Parathyroid adenoma (tissue), 2 donors: ENCODE data around the gene REEP5.
A peak's percentile ranks its signal among the peaks of the same experiment; 100 is the strongest.

ENCODE experiments used
- H2AFZ ChIP-seq: fragments of 300-600 bp; sonication (generic); one replicate; pipeline ENCODE4 v1.7.0; 2017; ENCODE audit warnings: antibody characterized with exemption, mild to moderate bottlenecking
- H3K27ac ChIP-seq: fragments of 300-600 bp; sonication (generic); one replicate; pipeline ENCODE4 v1.7.0; 2017
- H3K27me3 ChIP-seq: fragments of 300-600 bp; sonication (generic); one replicate; pipeline ENCODE4 v1.7.0; 2017; ENCODE audit warnings: low read length; ENCODE audit not compliant: control insufficient read depth, insufficient read depth
- H3K36me3 ChIP-seq: fragments of 300-600 bp; sonication (generic); one replicate; pipeline ENCODE4 v1.7.0; 2017; ENCODE audit warnings: low read length; ENCODE audit not compliant: control insufficient read depth, insufficient read depth
- H3K4me1 ChIP-seq: fragments of 300-600 bp; sonication (generic); one replicate; pipeline ENCODE4 v1.7.0; 2017; ENCODE audit warnings: control low read depth
- H3K4me2 ChIP-seq: fragments of 300-600 bp; sonication (generic); one replicate; pipeline ENCODE4 v1.7.0; 2017; ENCODE audit warnings: low read length
- H3K4me3 ChIP-seq: fragments of 300-600 bp; sonication (generic); one replicate; pipeline ENCODE4 v1.7.0; 2017; ENCODE audit warnings: low read depth, low read length
- H3K79me2 ChIP-seq: fragments of 300-600 bp; sonication (generic); one replicate; pipeline ENCODE4 v1.7.0; 2017; ENCODE audit warnings: control low read depth
- H3K9ac ChIP-seq: fragments of 300-600 bp; sonication (generic); one replicate; pipeline ENCODE4 v1.7.0; 2017; ENCODE audit warnings: mild to moderate bottlenecking
- H3K9me3 ChIP-seq: fragments of 300-600 bp; sonication (generic); one replicate; pipeline ENCODE4 v1.7.0; 2017; ENCODE audit warnings: low read length; ENCODE audit not compliant: control insufficient read depth
- TF ChIP-seq, protein P1 (sequence below): fragments of 300-600 bp; sonication (generic); IDR thresholded peaks from one replicate; pipeline ENCODE4 v1.7.0; 2017; ENCODE audit warnings: antibody characterized with exemption, mild to moderate bottlenecking
- donor health status: primary hyperparathyroidism.

Gene REEP5

DNA sequence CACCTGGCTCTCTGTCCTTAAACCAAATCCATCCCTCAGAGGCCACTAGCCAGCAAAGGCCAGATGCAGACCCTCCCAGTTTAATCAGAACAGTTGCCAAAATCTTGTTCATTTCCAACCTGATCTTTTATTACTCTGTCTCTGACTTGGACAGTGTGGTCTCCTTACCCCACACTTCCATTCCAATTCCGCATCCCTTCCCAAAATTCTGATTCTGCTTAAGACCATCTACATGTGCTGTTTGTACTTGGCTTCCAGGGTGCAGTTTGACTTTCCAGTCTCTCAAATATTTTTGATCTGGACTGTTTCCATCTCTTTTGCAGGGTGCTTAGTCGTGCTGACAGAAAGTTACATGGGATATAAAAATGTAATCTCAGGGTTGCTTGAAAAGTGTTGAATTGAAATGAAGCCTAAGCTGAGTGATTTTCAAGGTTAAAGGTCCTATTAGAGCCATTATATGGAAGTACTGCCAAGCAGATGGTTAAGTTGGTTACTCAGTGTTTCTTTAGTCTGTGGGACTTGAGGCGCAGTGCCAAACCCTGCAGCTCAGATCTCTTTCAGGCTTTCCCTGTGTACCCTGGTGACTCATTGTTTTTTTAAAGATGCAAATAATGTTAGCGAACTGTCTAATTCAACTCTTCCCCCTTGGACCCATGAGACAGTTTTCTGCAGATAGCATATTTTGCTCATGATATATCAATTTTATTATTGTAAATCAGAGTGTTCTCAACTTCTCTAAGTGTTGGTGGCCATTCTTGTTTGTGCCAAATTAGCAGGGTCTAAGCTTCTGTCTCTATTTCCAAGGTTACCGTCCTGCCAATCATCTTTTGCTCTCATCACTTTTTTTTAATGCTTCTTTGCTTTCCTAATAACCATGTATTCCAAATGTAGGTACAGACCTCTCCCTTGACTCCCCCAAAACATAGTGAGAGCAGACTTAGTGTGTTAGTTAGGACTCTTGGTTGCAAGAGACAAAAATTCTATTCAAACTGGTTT lies 36.4 kb upstream of the REEP5 start:
- TF ChIP-seq, protein P1, sequence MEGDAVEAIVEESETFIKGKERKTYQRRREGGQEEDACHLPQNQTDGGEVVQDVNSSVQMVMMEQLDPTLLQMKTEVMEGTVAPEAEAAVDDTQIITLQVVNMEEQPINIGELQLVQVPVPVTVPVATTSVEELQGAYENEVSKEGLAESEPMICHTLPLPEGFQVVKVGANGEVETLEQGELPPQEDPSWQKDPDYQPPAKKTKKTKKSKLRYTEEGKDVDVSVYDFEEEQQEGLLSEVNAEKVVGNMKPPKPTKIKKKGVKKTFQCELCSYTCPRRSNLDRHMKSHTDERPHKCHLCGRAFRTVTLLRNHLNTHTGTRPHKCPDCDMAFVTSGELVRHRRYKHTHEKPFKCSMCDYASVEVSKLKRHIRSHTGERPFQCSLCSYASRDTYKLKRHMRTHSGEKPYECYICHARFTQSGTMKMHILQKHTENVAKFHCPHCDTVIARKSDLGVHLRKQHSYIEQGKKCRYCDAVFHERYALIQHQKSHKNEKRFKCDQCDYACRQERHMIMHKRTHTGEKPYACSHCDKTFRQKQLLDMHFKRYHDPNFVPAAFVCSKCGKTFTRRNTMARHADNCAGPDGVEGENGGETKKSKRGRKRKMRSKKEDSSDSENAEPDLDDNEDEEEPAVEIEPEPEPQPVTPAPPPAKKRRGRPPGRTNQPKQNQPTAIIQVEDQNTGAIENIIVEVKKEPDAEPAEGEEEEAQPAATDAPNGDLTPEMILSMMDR, result no peak
- no peak overlapping the region for H3K27ac ChIP-seq
- no peak overlapping the region for H3K4me2 ChIP-seq
- no peaks in the 10 kb centered on the region for H3K79me2 ChIP-seq
- peaks cover 5% of the 10 kb centered on the region for H3K4me1 ChIP-seq
- no peak overlapping the region for H3K4me3 ChIP-seq
- no peaks in the 10 kb centered on the region for H3K27me3 ChIP-seq
- no peaks in the 10 kb centered on the region for H3K36me3 ChIP-seq
- no peak overlapping the region for H3K9ac ChIP-seq
- H3K9me3 ChIP-seq, result no peaks in the 10 kb centered on the region
- H2AFZ ChIP-seq, result peak overlapping the region; percentile 47

DNA sequence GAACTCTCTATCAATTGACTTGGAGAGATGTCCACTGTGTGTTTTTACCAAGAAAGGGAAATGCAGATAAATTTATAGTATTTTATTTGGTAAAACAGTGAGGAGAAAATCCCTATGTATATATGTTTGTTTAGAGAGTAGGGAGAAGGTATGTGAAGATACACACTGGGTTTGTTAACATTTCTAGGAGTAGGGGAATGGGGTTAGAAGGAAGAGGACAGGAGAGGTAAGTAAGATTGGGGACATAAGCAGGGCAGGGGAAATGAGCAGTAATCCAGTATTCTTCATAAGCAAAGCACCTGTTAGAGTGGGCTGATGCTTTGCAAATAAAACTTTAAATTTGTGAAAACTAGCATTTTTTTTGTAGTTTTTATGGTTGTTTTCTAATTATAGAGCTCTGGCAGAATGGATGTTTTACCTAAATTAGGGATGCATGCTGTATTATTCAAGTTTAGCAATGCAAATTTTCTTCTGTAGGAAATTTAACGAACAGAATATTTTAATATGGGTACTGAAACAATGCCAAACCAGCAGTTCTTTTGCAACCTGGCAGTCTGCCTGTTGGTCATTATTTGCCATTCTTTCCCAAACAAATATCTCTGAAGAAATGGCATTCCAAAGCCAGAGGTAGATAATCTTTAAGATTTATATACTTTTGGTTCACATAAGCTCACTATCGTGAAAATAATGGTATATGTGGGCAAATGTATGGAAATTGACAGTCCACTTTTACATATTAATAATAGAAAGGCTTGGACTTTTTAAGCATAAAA lies 35.2 kb upstream of the REEP5 start:
- H3K9ac ChIP-seq, result no peak overlapping the region
- no peaks in the 10 kb centered on the region for H3K27me3 ChIP-seq
- H3K79me2 ChIP-seq, result no peaks in the 10 kb centered on the region
- H3K4me1 ChIP-seq, result peaks cover 5% of the 10 kb centered on the region
- no peak overlapping the region for H2AFZ ChIP-seq
- H3K9me3 ChIP-seq, result no peaks in the 10 kb centered on the region
- no peak overlapping the region for H3K4me3 ChIP-seq
- H3K27ac ChIP-seq, result no peak overlapping the region
- no peaks in the 10 kb centered on the region for H3K36me3 ChIP-seq
- TF ChIP-seq, protein P1, result no peak
- H3K4me2 ChIP-seq, result no peak overlapping the region

DNA sequence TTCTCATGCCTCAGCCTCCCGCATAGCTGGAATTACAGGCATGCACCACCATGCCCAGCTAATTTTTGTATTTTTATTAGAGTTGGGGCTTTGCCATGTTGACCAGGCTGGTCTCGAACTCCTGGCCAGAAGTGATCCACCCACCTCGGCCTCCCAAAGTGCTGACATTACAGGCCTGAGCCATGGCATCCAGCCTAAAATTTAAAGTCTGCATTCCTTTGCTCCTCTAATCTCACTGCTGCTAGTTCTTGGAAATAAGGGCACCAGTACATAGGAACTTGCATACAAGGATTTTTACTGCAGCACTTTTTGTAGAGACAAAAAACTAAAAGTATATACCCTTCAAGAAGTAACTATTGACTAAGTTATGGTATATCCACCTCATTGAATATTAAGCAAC lies 34.6 kb upstream of the REEP5 start:
- H3K9me3 ChIP-seq, result no peaks in the 10 kb centered on the region
- H3K4me1 ChIP-seq, result peaks cover 5% of the 10 kb centered on the region
- no peak overlapping the region for H3K27ac ChIP-seq
- no peaks in the 10 kb centered on the region for H3K36me3 ChIP-seq
- H3K79me2 ChIP-seq, result no peaks in the 10 kb centered on the region
- TF ChIP-seq, protein P1, result no peak
- no peak overlapping the region for H3K9ac ChIP-seq
- no peak overlapping the region for H3K4me3 ChIP-seq
- no peaks in the 10 kb centered on the region for H3K27me3 ChIP-seq
- H3K4me2 ChIP-seq, result no peak overlapping the region
- no peak overlapping the region for H2AFZ ChIP-seq

DNA sequence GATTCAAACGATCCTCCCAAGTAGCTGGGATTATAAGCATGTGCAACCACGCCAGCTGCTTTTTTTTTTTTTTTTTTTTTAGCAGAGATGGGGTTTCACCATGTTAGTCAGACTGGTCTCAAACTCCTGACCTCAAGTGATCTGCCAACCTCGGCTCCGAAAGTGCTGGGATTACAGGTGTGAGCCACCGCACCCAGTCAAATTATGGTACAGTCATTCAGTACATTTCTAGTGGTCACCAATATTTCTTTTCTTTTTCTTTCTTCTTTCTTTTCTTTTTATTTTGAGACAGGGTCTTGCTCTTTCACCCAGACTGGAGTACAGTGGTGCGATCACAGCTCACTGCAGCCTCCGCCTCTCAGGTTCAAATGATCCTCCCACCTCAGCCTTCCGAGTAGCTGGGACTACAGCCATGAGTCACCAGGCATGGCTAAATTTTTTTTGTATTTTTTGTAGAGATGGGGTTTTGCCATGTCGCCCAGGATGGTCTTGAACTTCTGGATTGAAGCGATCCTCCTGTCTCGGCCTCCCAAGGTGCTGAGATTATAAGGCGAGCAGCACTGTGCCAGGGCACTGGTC lies 29.2 kb upstream of the REEP5 start:
- Histone ChIP-seq H3K27ac (no peak overlapping the region), H3K4me3 (no peak overlapping the region), H3K9me3 (no peaks in the 10 kb centered on the region), H3K27me3 (no peaks in the 10 kb centered on the region), H3K79me2 (no peaks in the 10 kb centered on the region), H3K36me3 (no peaks in the 10 kb centered on the region), H3K9ac (no peak overlapping the region), H2AFZ (no peak overlapping the region), H3K4me2 (no peak overlapping the region), H3K4me1 (no peaks in the 10 kb centered on the region)
- TF ChIP-seq, protein P1, result no peak
